HEK293 (cell line): ENCODE data around the gene FAM76A.

ENCODE experiments used
- CTCF ChIA-PET: fragments of 350-600 bp; formaldehyde crosslinking; extraction: SDS; loops from one replicate; lab custom pipeline; 2021; ENCODE audit warnings: antibody characterized with exemption; lab: Yijun Ruan, JAX
- POLR2A ChIA-PET: fragments of 300-600 bp; formaldehyde crosslinking; extraction: SDS; loops from one replicate; lab custom pipeline; 2020; ENCODE audit warnings: antibody characterized with exemption, inconsistent platforms; lab: Yijun Ruan, JAX
- H3K27ac ChIP-seq: fragments of 200-500 bp; sonication (Bioruptor generic); 2 replicates; pipeline ENCODE4 v1.5.1; 2014; ENCODE audit warnings: low read depth, low read length, control low read depth, inconsistent platforms; ENCODE audit errors: extremely low read depth
- H3K36me3 ChIP-seq, 2 experiments: fragments of 200-500 bp in 1 of 2; sonication (Bioruptor generic) in 1 of 2; 1 replicate in 1 of 2; 2 replicates in 1 of 2; pipeline ENCODE4 v1.5.1; 2014 to 2017; ENCODE audit warnings: inconsistent platforms in 2 of 2, low read length in 2 of 2; ENCODE audit not compliant: control insufficient read depth in 2 of 2, insufficient read depth in 1 of 2
- H3K4me1 ChIP-seq: fragments of 200-500 bp; sonication (Bioruptor generic); 2 replicates; pipeline ENCODE4 v1.5.1; 2014; ENCODE audit warnings: mild to moderate bottlenecking, low read length, inconsistent platforms; ENCODE audit not compliant: control insufficient read depth, insufficient read depth
- H3K4me3 ChIP-seq: 2 replicates; pipeline ENCODE4 v1.5.1; 2011; ENCODE audit warnings: low read depth, mild to moderate bottlenecking, control low read depth, low read length, moderate library complexity
- H3K9me3 ChIP-seq: fragments of 200-500 bp; sonication (Bioruptor generic); 2 replicates; pipeline ENCODE4 v1.5.1; 2014; ENCODE audit warnings: low read depth, low read length, inconsistent platforms; ENCODE audit not compliant: control insufficient read depth, insufficient read depth
- GFI1B ChIP-seq: fragments of 450-650 bp; formaldehyde crosslinking; IDR thresholded peaks from 2 replicates; pipeline ENCODE4 v1.5.1; 2016; ENCODE audit warnings: missing biosample characterization, missing genetic modification characterization
- GLIS2 ChIP-seq: fragments of 450-650 bp; formaldehyde crosslinking; IDR thresholded peaks from 2 replicates; pipeline ENCODE4 v1.5.1; 2016; ENCODE audit warnings: missing biosample characterization, missing genetic modification characterization
- HOXA7 ChIP-seq: sonication (generic); formaldehyde crosslinking; IDR thresholded peaks from 2 replicates; pipeline ENCODE4 v1.8.1; 2022; ENCODE audit warnings: missing genetic modification reagents, borderline replicate concordance
- KLF9 ChIP-seq: fragments of 450-650 bp; formaldehyde crosslinking; IDR thresholded peaks from 2 replicates; pipeline ENCODE4 v1.5.1; 2016; ENCODE audit warnings: missing biosample characterization, missing genetic modification characterization, low read depth
- PATZ1 ChIP-seq: fragments of 450-650 bp; formaldehyde crosslinking; IDR thresholded peaks from 2 replicates; pipeline ENCODE4 v1.5.1; 2016; ENCODE audit warnings: missing biosample characterization, missing genetic modification characterization
- PRDM6 ChIP-seq: fragments of 450-650 bp; formaldehyde crosslinking; IDR thresholded peaks from 2 replicates; pipeline ENCODE4 v1.5.1; 2017; ENCODE audit warnings: missing biosample characterization, missing genetic modification characterization
- SCRT1 ChIP-seq: fragments of 450-650 bp; formaldehyde crosslinking; IDR thresholded peaks from 2 replicates; pipeline ENCODE4 v1.5.1; 2016; ENCODE audit warnings: missing biosample characterization, missing genetic modification characterization, borderline replicate concordance
- ZBTB10 ChIP-seq: fragments of 450-650 bp; formaldehyde crosslinking; IDR thresholded peaks from 2 replicates; pipeline ENCODE4 v1.5.1; 2016; ENCODE audit warnings: missing biosample characterization, missing genetic modification characterization
- ZBTB8A ChIP-seq: fragments of 450-650 bp; formaldehyde crosslinking; IDR thresholded peaks from 2 replicates; pipeline ENCODE4 v1.5.1; 2016; ENCODE audit warnings: missing biosample characterization, missing genetic modification characterization
- ZNF140 ChIP-seq: fragments of 450-650 bp; formaldehyde crosslinking; IDR thresholded peaks from 2 replicates; pipeline ENCODE4 v1.5.1; 2016; ENCODE audit warnings: missing biosample characterization, missing genetic modification characterization
- ZNF266 ChIP-seq: fragments of 450-650 bp; formaldehyde crosslinking; IDR thresholded peaks from 2 replicates; pipeline ENCODE4 v1.5.1; 2016; ENCODE audit warnings: missing biosample characterization, missing genetic modification characterization, low read depth
- ZNF335 ChIP-seq: fragments of 450-650 bp; formaldehyde crosslinking; conservative IDR thresholded peaks from 2 replicates; pipeline ENCODE4 v1.5.1; 2016; ENCODE audit warnings: missing biosample characterization, missing genetic modification characterization
- ZNF341 ChIP-seq: fragments of 450-650 bp; formaldehyde crosslinking; IDR thresholded peaks from 2 replicates; pipeline ENCODE4; 2016; ENCODE audit warnings: low read depth, missing biosample characterization, missing genetic modification characterization
- ZNF366 ChIP-seq: fragments of 450-650 bp; formaldehyde crosslinking; conservative IDR thresholded peaks from 2 replicates; pipeline ENCODE4 v1.5.1; 2016; ENCODE audit warnings: missing biosample characterization, missing genetic modification characterization
- ZNF37A ChIP-seq: fragments of 450-650 bp; IDR thresholded peaks from 2 replicates; pipeline ENCODE4 v1.5.1; 2018; ENCODE audit warnings: missing biosample characterization, missing genetic modification characterization
- ZNF433 ChIP-seq: fragments of 450-650 bp; formaldehyde crosslinking; IDR thresholded peaks from 2 replicates; pipeline ENCODE4 v1.5.1; 2016; ENCODE audit warnings: missing biosample characterization, missing genetic modification characterization, low read depth
- ZNF449 ChIP-seq: fragments of 450-650 bp; formaldehyde crosslinking; IDR thresholded peaks from 2 replicates; pipeline ENCODE4 v1.5.1; 2017; ENCODE audit warnings: missing biosample characterization, mild to moderate bottlenecking, missing genetic modification characterization, moderate library complexity
- ZNF555 ChIP-seq: fragments of 450-650 bp; formaldehyde crosslinking; conservative IDR thresholded peaks from 2 replicates; pipeline ENCODE4 v1.5.1; 2017; ENCODE audit warnings: missing biosample characterization, mild to moderate bottlenecking, missing genetic modification characterization, inconsistent platforms
- ZNF610 ChIP-seq: fragments of 450-650 bp; formaldehyde crosslinking; IDR thresholded peaks from 2 replicates; pipeline ENCODE4 v1.5.1; 2016; ENCODE audit warnings: missing biosample characterization, missing genetic modification characterization, borderline replicate concordance
- ZNF629 ChIP-seq: fragments of 450-650 bp; formaldehyde crosslinking; IDR thresholded peaks from 2 replicates; pipeline ENCODE4 v1.5.1; 2017; ENCODE audit warnings: missing biosample characterization, missing genetic modification characterization
- ZNF639 ChIP-seq: fragments of 450-650 bp; formaldehyde crosslinking; IDR thresholded peaks from 2 replicates; pipeline ENCODE4 v1.5.1; 2016; ENCODE audit warnings: missing biosample characterization, missing genetic modification characterization
- ZNF670 ChIP-seq: fragments of 450-650 bp; formaldehyde crosslinking; IDR thresholded peaks from 2 replicates; pipeline ENCODE4 v1.5.1; 2016; ENCODE audit warnings: missing biosample characterization, missing genetic modification characterization, low read depth
- ZNF791 ChIP-seq: fragments of 450-650 bp; formaldehyde crosslinking; IDR thresholded peaks from 2 replicates; pipeline ENCODE4 v1.5.1; 2016; ENCODE audit warnings: missing biosample characterization, missing genetic modification characterization
- ZSCAN4 ChIP-seq: fragments of 450-650 bp; formaldehyde crosslinking; IDR thresholded peaks from 2 replicates; pipeline ENCODE4 v1.5.1; 2017; ENCODE audit warnings: missing biosample characterization, missing genetic modification characterization

Gene FAM76A

GRCh38 chr1:27752360-27752759 lies 26.6 kb downstream of the FAM76A start (continued):
- no peak for TF ChIP-seq ZNF670 (tag by site-specific recombination)
- TF ChIP-seq ZNF335 (tag by site-specific recombination) = 0 out of 2 replicates have a peak, but pooled peaks have one; percentile 25

GRCh38 chr1:27755286-27755685 lies 29.5 kb downstream of the FAM76A start:
- H3K9me3 ChIP-seq = no peaks in the 10 kb centered on the region
- H3K27ac ChIP-seq = no peak overlapping the region
- POLR2A ChIA-PET = interaction anchor here (1.4 to 1.5 kb wide), 2 partner anchors 18 to 75 kb away, joined by 4 to 8 read pairs; partner anchors contain the start of genes PPP1R8 and STX12
- no peak for TF ChIP-seq ZNF791 (tag by site-specific recombination)
- TF ChIP-seq HOXA7 (CRISPR knock-in tag) = no peak
- TF ChIP-seq ZNF555 (tag by site-specific recombination) = no peak
- TF ChIP-seq ZBTB10 (tag by site-specific recombination) = no peak
- no peak for TF ChIP-seq ZNF37A
- TF ChIP-seq ZNF449 = peak; percentile 25; the same call in 1 of the 2 replicates
- TF ChIP-seq KLF9 (tag by site-specific recombination) = no peak
- peak; percentile 37; the same call in 1 of the 2 replicates for TF ChIP-seq ZNF366
- TF ChIP-seq ZNF639 = no peak
- TF ChIP-seq GFI1B (tag by site-specific recombination) = no peak
- TF ChIP-seq ZBTB8A (tag by site-specific recombination) = no peak
- no peak for TF ChIP-seq ZNF341 (tag by site-specific recombination)
- no peak for TF ChIP-seq SCRT1
- no peak for TF ChIP-seq ZNF629 (tag by site-specific recombination)
- no peak for TF ChIP-seq ZSCAN4 (tag by site-specific recombination)
- TF ChIP-seq PRDM6 (tag by site-specific recombination) = peak; percentile 35; the same call in 1 of the 2 replicates
- TF ChIP-seq ZNF610 (tag by site-specific recombination) = no peak
- TF ChIP-seq ZNF433 (tag by site-specific recombination) = no peak
- no peak for TF ChIP-seq ZNF266 (tag by site-specific recombination)
- TF ChIP-seq PATZ1 (tag by site-specific recombination) = no peak
- TF ChIP-seq GLIS2 (tag by site-specific recombination) = no peak
- TF ChIP-seq ZNF140 (tag by site-specific recombination) = no peak
- TF ChIP-seq, all 188 proteins: peak for 3
- H3K4me1 ChIP-seq = peaks cover 3% of the 10 kb centered on the region; the same call in 1 of the 2 replicates
- peaks cover 18 to 56% of the 10 kb centered on the region in 2 experiments; a peak in 2 of 3 replicates for H3K36me3 ChIP-seq
- no peak overlapping the region for H3K4me3 ChIP-seq
- CTCF ChIA-PET = interaction anchor here (0.5 to 2.5 kb wide), 3 partner anchors 10 to 88 kb away, joined by 3 to 7 read pairs (median 3); no protein-coding TSS in a partner anchor
